Measurements from ENCODE around the gene UBE2V1. TPM values are rescaled to one million over a fixed set of nuclear protein-coding genes. Genes with fewer than 3 reads are reported as not detected.
"Not testable (repeated sequence)": the region's sequence is repeated elsewhere in the genome, so short reads cannot be mapped to it uniquely, and the experiment has no call there.

UBE2V1 gene
- total RNA-seq, 1 donor, result 114 TPM

DNA sequence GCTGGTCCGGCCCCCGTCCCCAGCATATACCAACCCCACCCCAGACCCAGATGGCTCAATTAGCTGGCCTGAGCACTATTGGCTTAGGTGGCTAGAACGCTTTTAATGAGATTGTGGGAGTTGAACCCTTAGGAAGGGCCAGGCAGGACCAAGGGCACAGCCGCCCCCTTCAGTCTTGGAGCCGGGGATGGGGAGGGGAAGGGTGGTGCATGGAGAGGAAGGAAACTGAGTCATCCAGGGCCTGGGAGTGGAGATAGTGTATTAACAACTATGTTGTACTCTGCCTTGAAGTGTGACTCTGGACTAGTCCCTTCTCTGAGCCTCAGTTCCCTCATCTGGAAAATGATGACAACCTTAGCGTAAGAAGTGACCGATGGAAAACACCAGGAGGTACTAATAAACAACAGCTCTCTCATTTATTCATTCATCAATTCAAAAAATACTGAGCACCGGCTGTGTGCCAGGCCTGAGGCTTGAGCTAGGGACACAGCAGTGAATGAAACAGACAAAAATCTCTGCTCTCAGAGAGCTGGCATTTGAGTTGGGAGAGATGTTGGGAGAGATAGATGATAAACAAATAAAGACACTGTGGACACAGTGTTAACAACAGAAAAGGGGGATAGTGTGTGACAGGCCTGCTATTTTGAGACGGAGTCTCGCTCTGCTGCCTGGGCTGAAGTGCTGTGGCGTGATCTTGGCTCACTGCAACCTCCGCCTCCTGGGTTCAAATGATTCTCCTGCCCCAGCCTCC lies 29.0 kb upstream of the UBE2V1 start:
- no peaks in the 10 kb centered on the region for H3K27me3 ChIP-seq (ENCODE audit: insufficient read depth, low read length)
- no peak overlapping the region for H3K4me3 ChIP-seq (ENCODE audit: low read length)
- no peaks in the 10 kb centered on the region for H3K9me3 ChIP-seq (ENCODE audit: low read depth, low read length)
- peaks cover 32% of the 10 kb centered on the region for H3K4me1 ChIP-seq (ENCODE audit: insufficient read depth, low read length)

DNA sequence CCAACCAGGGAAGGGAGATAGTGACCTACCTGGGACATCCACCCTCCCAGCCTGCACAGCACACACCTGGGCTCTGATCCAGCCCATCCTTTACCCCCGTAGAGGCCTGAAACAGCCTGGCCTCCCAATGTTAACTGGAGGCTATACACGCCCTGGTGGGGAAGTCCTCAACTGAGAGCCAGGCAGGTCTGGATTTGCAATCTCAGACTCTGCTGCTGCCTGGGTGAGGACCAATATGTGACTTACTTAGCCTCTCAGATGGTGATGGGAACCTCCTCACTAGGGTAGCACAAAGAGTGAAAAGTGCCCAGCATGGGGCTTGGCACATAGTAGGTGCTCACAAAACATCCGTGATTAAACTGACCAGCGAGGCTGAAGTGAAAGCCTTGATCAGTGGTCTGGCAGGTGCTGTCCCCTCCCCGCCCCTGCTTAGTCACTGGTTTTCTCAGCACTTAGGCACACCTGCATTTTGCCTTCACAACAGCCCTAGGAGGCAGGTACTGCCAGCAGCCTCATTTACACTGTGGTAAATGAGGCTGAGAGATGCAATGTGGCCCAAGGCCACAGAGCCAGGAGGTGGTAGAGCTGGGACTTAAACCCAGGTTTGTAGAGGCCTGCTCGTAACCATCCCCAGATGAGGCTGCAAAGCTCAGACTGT lies 28.2 kb upstream of the UBE2V1 start:
- H3K4me1 ChIP-seq (ENCODE audit: insufficient read depth, low read length), result peaks cover 24% of the 10 kb centered on the region
- no peak overlapping the region for H3K4me3 ChIP-seq (ENCODE audit: low read length)
- no peaks in the 10 kb centered on the region for H3K9me3 ChIP-seq (ENCODE audit: low read depth, low read length)
- no peaks in the 10 kb centered on the region for H3K27me3 ChIP-seq (ENCODE audit: insufficient read depth, low read length)

DNA sequence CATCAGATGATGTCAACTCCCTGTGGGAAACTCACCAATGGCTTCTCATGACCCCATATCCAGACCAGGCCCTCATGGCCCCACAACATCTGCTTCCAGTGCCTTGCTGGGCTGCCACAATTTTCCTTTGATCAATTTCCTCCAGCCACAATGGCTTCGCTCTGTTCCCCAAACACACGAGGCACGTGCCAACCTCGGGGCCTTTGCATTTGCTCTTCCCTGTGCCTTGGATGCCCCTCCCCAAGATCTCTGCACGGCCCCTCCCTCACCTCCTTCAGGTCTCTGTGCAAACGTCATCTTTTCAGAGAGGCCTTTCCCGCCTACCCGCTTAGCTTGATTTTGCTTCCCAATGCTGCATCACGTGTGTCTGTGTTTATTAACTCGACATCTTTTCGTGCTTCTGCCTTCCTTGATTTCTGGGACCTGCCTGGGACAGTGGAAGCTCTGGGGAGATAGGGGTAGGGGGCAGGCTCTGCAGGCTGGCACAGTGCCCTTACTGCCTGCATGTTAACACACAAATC lies 27.4 kb upstream of the UBE2V1 start:
- no peak overlapping the region for H3K4me3 ChIP-seq (ENCODE audit: low read length)
- H3K27me3 ChIP-seq (ENCODE audit: insufficient read depth, low read length), result no peaks in the 10 kb centered on the region
- H3K9me3 ChIP-seq (ENCODE audit: low read depth, low read length), result no peaks in the 10 kb centered on the region
- peaks cover 16% of the 10 kb centered on the region for H3K4me1 ChIP-seq (ENCODE audit: insufficient read depth, low read length)

DNA sequence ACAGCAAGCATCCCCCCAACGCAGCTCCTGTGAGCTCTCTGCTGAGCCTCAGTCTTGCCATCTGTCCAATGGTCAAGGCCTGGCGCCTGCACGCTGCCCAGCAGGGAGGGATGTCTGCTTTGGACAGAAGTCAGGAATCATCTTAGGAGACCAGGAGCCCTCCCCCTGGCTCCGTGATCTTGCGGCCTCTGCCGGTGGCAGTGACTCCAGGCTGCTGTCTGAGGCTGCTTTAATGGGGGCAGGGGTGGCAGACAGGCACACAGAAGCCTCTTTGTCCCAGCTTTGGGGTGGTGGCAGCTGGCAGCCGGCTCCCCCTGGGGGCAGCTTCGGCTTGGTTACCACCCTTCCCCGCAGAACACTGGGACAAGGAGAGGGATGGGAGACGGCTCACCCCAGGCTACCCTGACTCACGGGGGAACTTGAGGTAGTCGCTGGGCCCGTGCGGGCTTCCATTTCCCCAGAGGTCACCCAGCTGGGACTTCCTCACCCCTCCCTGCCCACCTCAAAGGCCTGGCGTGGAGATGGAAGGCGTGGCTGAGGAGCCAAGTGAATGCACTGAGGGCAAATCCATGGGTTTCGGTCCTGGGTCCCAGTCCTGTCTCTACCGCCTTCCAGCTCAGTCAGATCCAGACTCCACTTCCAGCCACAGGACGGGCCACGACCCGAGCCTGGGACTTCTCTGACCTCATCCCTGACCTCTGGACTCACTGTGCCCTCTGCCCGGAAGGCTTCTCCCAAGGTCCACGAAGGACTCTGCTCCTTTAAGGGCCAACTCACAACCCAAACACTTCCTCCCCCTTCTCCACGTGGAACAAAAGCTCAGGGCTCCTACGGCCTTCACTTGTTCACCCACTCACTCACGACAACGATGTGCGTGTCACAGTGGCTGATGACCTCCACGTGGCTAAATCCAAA lies 25.8 kb upstream of the UBE2V1 start:
- Histone ChIP-seq H3K9me3 (ENCODE audit: low read depth, low read length) (no peaks in the 10 kb centered on the region), H3K4me1 (ENCODE audit: insufficient read depth, low read length) (no peaks in the 10 kb centered on the region)

DNA sequence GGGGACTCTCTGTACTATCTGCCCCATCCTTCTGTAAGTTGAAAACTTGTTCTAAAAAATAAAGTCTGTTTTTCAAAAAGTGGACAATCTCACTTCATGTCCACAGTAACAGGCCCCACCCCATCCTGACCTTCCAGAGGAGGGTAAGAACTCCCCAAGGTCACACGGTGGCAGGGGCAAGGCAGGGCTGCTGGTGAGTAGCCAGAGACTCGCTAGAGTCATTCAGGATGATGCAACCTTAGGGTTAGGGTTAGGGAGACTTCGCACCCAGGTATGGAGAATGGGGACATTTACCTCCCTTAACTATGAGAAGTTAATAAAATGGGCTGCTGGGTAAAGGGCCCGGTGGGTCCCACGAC lies 25.1 kb upstream of the UBE2V1 start:
- H3K4me1 ChIP-seq (ENCODE audit: insufficient read depth, low read length), result no peaks in the 10 kb centered on the region
- no peaks in the 10 kb centered on the region for H3K27me3 ChIP-seq (ENCODE audit: insufficient read depth, low read length)
- no peak overlapping the region for H3K4me3 ChIP-seq (ENCODE audit: low read length)
- no peaks in the 10 kb centered on the region for H3K9me3 ChIP-seq (ENCODE audit: low read depth, low read length)

More for the DNA sequence above, 25.8 kb upstream of the UBE2V1 start:
- Histone ChIP-seq H3K4me3 (ENCODE audit: low read length) (no peak overlapping the region), H3K27me3 (ENCODE audit: insufficient read depth, low read length) (no peaks in the 10 kb centered on the region)

DNA sequence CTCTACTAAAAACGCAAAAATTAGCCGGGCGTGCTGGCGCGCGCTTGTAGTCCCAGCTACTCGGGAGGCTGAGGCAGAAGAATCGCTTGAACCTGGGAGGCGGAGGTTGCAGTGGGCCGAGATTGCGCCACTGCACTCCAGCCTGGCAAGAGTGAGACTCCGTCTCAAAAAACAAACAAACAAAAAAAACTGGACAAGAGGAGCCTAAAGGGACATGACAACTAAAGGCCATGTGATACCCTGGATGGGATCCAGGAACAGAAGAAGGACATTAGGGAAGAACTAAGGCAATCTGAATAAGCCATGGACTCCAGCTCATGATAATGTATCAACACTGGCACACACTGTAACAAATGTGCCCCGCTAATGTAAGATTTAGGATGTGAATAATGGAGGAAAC lies 24.8 kb upstream of the UBE2V1 start:
- H3K9me3 ChIP-seq (ENCODE audit: low read depth, low read length); H3K4me3 ChIP-seq (ENCODE audit: low read length); H3K4me1 ChIP-seq (ENCODE audit: insufficient read depth, low read length); H3K27me3 ChIP-seq (ENCODE audit: insufficient read depth, low read length): not testable (repeated sequence)

DNA sequence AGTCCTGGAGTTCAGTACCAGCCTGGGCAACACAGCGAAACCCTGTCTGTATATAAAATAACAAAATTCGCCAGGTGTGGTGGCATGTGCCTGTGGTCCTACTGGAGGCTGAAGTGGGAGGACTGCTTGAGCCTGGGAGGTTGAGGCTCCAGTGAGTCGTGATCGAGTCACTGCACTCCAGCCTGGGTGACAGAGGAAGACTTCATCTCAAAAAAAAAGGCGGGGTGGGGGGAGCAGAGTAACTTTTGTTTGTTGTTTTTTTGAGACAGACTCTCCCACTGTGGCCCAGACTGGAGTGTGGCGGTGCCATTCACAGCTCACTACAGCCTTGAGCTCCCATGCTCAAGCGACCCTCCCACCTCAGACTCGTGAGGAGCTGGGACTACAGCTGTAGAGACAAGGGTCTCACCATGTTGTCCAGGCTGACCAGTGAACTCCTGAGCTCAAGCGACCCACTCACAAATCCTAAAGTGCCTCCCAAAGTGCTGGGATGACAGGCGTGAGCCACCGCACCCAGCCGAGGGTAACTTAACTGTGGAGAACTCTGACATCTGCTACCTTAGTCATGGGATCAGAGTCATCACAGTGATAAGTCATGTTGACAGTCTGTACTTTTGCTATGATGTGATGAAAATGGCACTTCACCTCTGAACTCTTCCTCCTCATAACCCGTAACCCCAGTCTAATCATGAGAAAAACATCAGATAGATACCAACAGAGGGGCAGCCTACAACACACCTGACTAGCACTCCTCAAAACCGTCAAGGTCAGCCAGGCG lies 24.1 kb upstream of the UBE2V1 start:
- H3K27me3 ChIP-seq (ENCODE audit: insufficient read depth, low read length), result no peaks in the 10 kb centered on the region
- H3K4me3 ChIP-seq (ENCODE audit: low read length), result no peak overlapping the region
- H3K4me1 ChIP-seq (ENCODE audit: insufficient read depth, low read length), result no peaks in the 10 kb centered on the region
- no peaks in the 10 kb centered on the region for H3K9me3 ChIP-seq (ENCODE audit: low read depth, low read length)

DNA sequence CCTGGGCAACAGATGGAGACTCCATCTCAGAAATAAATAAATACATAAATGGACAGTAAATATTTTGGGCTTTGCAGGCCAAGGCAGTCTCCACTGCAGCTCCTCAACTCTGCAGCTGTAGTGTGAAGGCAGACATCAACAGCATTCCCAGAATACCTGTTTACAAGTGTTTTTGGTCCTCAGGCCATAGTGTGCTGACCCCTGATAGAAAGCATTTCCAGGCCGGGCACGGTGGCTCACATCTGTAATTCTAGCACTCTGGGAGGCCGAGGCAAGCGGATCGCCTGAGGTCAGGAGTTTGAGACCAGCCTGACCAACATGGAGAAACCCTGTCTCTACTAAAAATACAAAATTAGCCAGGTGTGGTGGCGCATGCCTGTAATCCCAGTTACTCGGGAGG lies 22.2 kb upstream of the UBE2V1 start:
- H3K27me3 ChIP-seq (ENCODE audit: insufficient read depth, low read length); H3K4me1 ChIP-seq (ENCODE audit: insufficient read depth, low read length); H3K4me3 ChIP-seq (ENCODE audit: low read length); H3K9me3 ChIP-seq (ENCODE audit: low read depth, low read length): not testable (repeated sequence)

DNA sequence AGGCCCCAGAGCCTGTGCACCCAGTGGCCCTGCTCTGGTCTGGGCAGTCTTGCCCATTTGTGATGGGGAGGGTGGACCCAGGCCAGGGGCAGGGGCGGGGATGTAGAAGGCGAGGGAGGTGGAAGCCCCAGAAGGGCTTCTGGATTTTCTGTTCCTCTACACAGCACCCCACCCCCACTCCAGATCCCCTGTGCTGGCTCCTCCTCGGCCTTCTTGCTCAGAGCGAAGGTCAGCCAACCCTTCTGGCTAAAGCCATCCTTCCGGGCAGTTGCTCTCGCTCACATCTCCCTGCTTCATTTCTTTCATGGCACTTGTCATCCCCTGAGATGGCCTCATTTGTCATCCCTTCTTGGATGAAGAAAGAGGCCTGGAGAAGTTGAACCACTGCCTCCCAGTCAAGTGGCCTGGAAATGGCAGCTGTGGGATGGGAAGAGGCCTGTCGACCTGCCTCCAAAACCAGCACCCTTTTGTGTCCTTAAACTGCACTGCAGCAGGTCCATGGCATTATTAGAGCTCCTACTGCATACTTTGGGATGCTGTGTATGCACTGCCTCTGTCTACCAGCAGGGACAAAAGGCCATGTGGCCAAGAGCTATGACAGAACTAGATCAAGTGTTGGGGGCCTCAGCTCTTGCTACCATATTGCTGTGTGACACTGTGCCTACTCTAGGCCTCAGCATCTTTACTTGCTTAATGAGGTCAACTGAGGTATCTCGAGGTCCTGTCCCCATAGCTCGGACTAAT lies 20.7 kb upstream of the UBE2V1 start:
- Histone ChIP-seq H3K4me1 (ENCODE audit: insufficient read depth, low read length) (no peaks in the 10 kb centered on the region), H3K9me3 (ENCODE audit: low read depth, low read length) (no peaks in the 10 kb centered on the region), H3K27me3 (ENCODE audit: insufficient read depth, low read length) (no peaks in the 10 kb centered on the region), H3K4me3 (ENCODE audit: low read length) (no peak overlapping the region)

DNA sequence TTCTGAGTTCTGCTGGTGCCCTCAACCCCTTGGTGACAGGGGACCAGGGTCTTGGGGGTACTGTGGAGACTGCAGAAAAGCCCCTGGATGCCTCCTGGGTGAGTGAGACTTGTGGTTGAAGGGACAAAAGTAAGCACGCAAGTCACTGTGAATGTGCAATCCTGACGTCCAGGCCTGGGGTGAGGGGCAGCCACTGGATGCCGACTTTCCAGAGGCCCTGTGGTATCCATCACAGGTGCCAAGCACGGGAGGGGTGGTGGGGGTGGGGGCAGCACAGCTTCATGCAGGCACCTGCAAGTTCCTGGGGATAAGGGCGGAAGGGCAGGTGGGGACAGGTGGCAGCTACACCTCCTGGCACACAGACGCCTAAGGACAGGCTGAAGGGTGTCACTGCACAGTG lies 20.1 kb upstream of the UBE2V1 start:
- Histone ChIP-seq H3K27me3 (ENCODE audit: insufficient read depth, low read length) (no peaks in the 10 kb centered on the region), H3K4me3 (ENCODE audit: low read length) (no peak overlapping the region), H3K4me1 (ENCODE audit: insufficient read depth, low read length) (no peaks in the 10 kb centered on the region), H3K9me3 (ENCODE audit: low read depth, low read length) (no peaks in the 10 kb centered on the region)

DNA sequence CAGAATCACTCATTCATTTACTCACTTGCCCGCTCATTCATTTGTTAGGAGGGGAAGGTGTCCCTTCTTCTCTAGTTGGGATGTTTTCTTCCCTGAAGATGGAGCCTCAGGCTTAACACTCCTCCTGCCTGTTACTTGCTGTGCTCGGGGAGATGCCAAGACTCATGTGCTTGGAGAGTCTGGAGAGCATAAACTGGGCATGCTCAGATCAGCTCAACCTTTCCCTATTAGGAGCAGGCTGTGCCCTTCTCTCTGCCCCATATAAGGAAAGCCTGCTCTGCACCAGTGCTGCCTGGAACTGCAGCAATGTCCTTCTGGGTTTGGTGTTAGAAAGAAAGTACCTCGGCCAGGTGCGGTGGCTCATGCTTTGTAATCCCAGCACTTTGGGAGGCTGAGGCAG lies 18.0 kb upstream of the UBE2V1 start:
- Histone ChIP-seq H3K27me3 (ENCODE audit: insufficient read depth, low read length) (no peaks in the 10 kb centered on the region), H3K4me1 (ENCODE audit: insufficient read depth, low read length) (no peaks in the 10 kb centered on the region), H3K9me3 (ENCODE audit: low read depth, low read length) (no peaks in the 10 kb centered on the region), H3K4me3 (ENCODE audit: low read length) (no peak overlapping the region)

DNA sequence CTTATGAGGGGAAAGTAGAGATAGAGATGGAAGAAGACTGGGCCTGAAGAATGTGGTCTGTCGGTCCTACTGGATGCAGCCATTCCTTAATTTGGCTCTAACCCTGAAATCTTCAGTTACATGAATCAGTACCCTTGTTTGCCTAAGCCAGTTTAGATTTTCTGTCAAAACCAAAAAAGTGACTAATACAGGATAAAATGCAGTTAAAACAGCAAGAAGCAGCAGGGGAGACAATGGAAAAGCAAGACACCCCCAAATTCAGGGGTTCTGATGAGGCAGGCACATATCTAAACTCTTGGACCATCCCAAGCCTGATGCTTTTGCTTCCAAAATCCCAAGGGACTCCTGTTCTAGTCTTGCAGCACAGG lies 17.4 kb upstream of the UBE2V1 start:
- H3K27me3 ChIP-seq (ENCODE audit: insufficient read depth, low read length), result no peaks in the 10 kb centered on the region
- no peaks in the 10 kb centered on the region for H3K9me3 ChIP-seq (ENCODE audit: low read depth, low read length)
- H3K4me3 ChIP-seq (ENCODE audit: low read length), result no peak overlapping the region
- no peaks in the 10 kb centered on the region for H3K4me1 ChIP-seq (ENCODE audit: insufficient read depth, low read length)

DNA sequence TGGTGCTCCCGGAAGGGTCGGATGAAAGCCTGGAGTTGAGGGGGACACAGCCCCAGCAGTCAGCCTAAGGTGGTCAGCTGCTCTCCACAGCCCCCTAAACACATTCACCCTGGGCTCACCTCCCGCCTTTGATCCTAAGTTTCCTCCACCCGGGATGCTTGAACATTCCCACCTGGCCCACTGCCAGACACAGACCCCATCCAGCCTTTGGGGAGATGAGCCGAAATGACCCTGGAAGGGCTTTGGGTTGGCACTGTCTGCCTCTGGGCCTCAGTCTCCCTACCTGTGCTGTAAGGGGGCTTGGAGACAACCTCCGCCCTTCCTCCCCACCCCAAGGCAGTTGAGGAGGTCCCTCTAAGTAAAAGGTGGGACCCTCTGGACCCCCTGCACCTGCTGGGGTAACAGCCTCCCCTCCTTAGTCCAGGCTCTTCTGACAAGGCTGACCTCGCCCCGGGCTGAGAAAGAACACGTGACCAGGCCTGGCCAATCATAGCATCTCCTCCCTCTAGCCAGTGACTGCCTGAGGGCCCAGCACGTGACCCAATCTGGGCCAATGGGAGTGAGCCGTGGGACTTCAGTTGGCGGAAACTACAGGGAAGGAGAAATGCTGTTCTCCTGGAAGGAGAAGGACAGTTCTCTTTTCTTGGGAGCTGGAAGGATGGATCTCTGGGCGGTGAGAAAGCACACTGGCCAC lies 16.9 kb upstream of the UBE2V1 start:
- no peaks in the 10 kb centered on the region for H3K4me1 ChIP-seq (ENCODE audit: insufficient read depth, low read length)
- no peak overlapping the region for H3K4me3 ChIP-seq (ENCODE audit: low read length)
- no peaks in the 10 kb centered on the region for H3K27me3 ChIP-seq (ENCODE audit: insufficient read depth, low read length)
- no peaks in the 10 kb centered on the region for H3K9me3 ChIP-seq (ENCODE audit: low read depth, low read length)

DNA sequence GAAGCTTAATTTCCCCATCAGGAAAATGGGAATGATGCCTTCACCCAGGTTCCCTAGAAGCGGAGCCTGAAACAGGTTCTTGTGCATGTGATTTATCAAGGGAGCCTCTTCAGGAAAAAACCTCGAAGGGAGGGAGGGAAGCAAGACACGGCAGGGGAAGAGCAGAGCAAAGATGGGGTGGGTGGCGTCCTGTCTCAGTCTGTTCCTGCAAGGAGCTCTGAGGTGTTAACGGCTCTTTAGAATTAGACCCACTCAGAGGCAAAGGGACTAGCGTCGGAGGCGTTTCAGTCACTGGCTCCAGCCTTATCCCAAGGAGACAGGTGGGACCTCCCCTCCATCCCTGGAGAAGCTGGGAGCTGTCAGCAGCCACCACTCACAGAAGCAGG lies 15.6 kb upstream of the UBE2V1 start:
- Histone ChIP-seq H3K4me3 (ENCODE audit: low read length) (no peak overlapping the region), H3K27me3 (ENCODE audit: insufficient read depth, low read length) (no peaks in the 10 kb centered on the region), H3K9me3 (ENCODE audit: low read depth, low read length) (no peaks in the 10 kb centered on the region), H3K4me1 (ENCODE audit: insufficient read depth, low read length) (no peaks in the 10 kb centered on the region)

Measured in mononuclear cell (primary cell).